Measurements from ENCODE around the gene CMTM1. TPM values are rescaled to one million over a fixed set of nuclear protein-coding genes. Genes with fewer than 3 reads are reported as not detected.

The CMTM1 gene
- total RNA-seq, 1 experiment from 2014 or later, result 2.6 TPM

- Histone ChIP-seq H3K27ac (ENCODE audit: insufficient read length, low read depth, low read length) (no peak overlapping the region), H4K8ac (replicated peaks; ENCODE audit: insufficient read length, low read depth, low read length) (no peak overlapping the region), H2AFZ (ENCODE audit: low read length) (no peak overlapping the region), H3T11ph (ENCODE audit: low read length) (no peak overlapping the region), H4K20me1 (ENCODE audit: control insufficient read depth, insufficient read depth, insufficient read length) (no peaks in the 10 kb centered on the region), H3K18ac (ENCODE audit: insufficient read length, low read depth, low read length) (no peak overlapping the region), H4K91ac (ENCODE audit: insufficient read length, low read depth, low read length) (no peak overlapping the region), H3K23ac (ENCODE audit: insufficient read length, low read depth, low read length) (no peak overlapping the region), H2BK5ac (ENCODE audit: insufficient read length, low read length) (no peak overlapping the region), H3K4ac (ENCODE audit: low read depth, low read length) (no peak overlapping the region), H3K9me3 (ENCODE audit: control insufficient read depth, low read depth, low read length) (no peaks in the 10 kb centered on the region), H3K79me1 (ENCODE audit: insufficient read depth, low read depth, low read length, poor library complexity, severe bottlenecking) (no peaks in the 10 kb centered on the region), H2BK15ac (ENCODE audit: low read depth, low read length) (no peak overlapping the region), H2BK120ac (ENCODE audit: low read depth, low read length, poor library complexity, severe bottlenecking) (no peak overlapping the region), H2BK20ac (ENCODE audit: low read depth, low read length, poor library complexity, severe bottlenecking) (no peak overlapping the region), H3K27me3 (ENCODE audit: insufficient read depth, low read length) (no peaks in the 10 kb centered on the region), H4K5ac (ENCODE audit: insufficient read length, low read depth, low read length) (no peak overlapping the region), H3K14ac (ENCODE audit: insufficient read depth, low read length) (no peak overlapping the region), H2BK12ac (ENCODE audit: insufficient read length, low read depth, low read length) (no peak overlapping the region), H3K23me2 (ENCODE audit: insufficient read length, low read depth, low read length, poor library complexity, severe bottlenecking) (no peaks in the 10 kb centered on the region), H3K4me1 (ENCODE audit: insufficient read depth, low read length) (no peaks in the 10 kb centered on the region), H2AK5ac (ENCODE audit: insufficient read length, low read length) (no peak overlapping the region), H3K4me2 (ENCODE audit: insufficient read depth, insufficient read length, low read length) (no peak overlapping the region), H3K9ac (ENCODE audit: extremely low read depth, insufficient read length, low read length) (no peak overlapping the region), H3K56ac (ENCODE audit: insufficient read length, low read depth, low read length) (no peak overlapping the region), H3K79me2 (ENCODE audit: insufficient read depth, low read length) (no peaks in the 10 kb centered on the region)
- WGBS (ENCODE audit: extremely low coverage, insufficient read length, low lambda C conversion rate), result no CpG with 5 or more reads among the region's 1 CpG
- no peak for DNase-seq
- H3K4me3 Mint-ChIP-seq, result no peak overlapping the region
- no peak for TF ChIP-seq CTCF (conservative IDR thresholded peaks at IDR 0.05)
- H3K27ac Mint-ChIP-seq, result no peak overlapping the region
- H3K9me3 Mint-ChIP-seq, result no peaks in the 10 kb centered on the region
- peaks cover 3 to 12% (median 11%) of the 10 kb centered on the region in 3 experiments; a peak in 5 of 7 replicates for H3K36me3 Mint-ChIP-seq (ENCODE audit: insufficient read depth in 1 of 3, low read depth in 3 of 3)
- peaks cover 0 to 3% of the 10 kb centered on the region in 2 experiments; a peak in 1 of 4 replicates for H3K4me1 Mint-ChIP-seq
- no peaks in the 10 kb centered on the region; the same call in 1 of the 2 replicates for H3K27me3 Mint-ChIP-seq (ENCODE audit: low read depth)
Measured at GRCh38 chr16:66569131-66569530, 2.9 kb downstream of the CMTM1 start.

Measured in H9 (cell line).